Stomach smooth muscle (tissue), 2 donors: ENCODE measurements around the gene CIAO3.

Experiments used
- H3K27ac ChIP-seq: one replicate; pipeline ENCODE4 v1.7.0; 2013; ENCODE audit warnings: mild to moderate bottlenecking, low read length, inconsistent platforms
- H3K27me3 ChIP-seq, 2 donors: one replicate each; pipeline ENCODE4 v1.7.0; 2013; ENCODE audit warnings: low read length in 2 of 2; ENCODE audit not compliant: insufficient read depth in 2 of 2, control insufficient read depth in 1 of 2
- H3K36me3 ChIP-seq, 2 donors: one replicate each; pipeline ENCODE4 v1.7.0; 2013; ENCODE audit warnings: low read length in 2 of 2; ENCODE audit not compliant: control insufficient read depth in 2 of 2, insufficient read depth in 2 of 2
- H3K4me1 ChIP-seq: one replicate; pipeline ENCODE4 v1.7.0; 2013; ENCODE audit warnings: low read length; ENCODE audit not compliant: control insufficient read depth, insufficient read depth
- H3K4me3 ChIP-seq, 2 donors: one replicate each; pipeline ENCODE4 v1.7.0; 2013; ENCODE audit warnings: low read length in 2 of 2
- H3K9ac ChIP-seq, 2 donors: one replicate each; pipeline ENCODE4 v1.7.0; 2013; ENCODE audit warnings: low read length in 2 of 2, mild to moderate bottlenecking in 1 of 2
- H3K9me3 ChIP-seq, 2 donors: one replicate each; pipeline ENCODE4 v1.7.0; 2013; ENCODE audit warnings: low read length in 2 of 2; ENCODE audit not compliant: control insufficient read depth in 2 of 2
- donor health status: healthy.
- donor health status: Pancreatic carcinoma.

Gene CIAO3

GRCh38 chr16:686459-687260 is 54.1 kb downstream of the CIAO3 start:
- H3K27ac ChIP-seq, result no peak overlapping the region
- H3K4me1 ChIP-seq, result peaks cover 50% of the 10 kb centered on the region
- no peak overlapping the region for H3K9ac ChIP-seq
- H3K4me3 ChIP-seq, result no peak overlapping the region
- no peaks in the 10 kb centered on the region for H3K9me3 ChIP-seq
- no peaks in the 10 kb centered on the region for H3K27me3 ChIP-seq
- H3K36me3 ChIP-seq, result peaks cover 10 to 14% of the 10 kb centered on the region in 2 donors

DNA sequence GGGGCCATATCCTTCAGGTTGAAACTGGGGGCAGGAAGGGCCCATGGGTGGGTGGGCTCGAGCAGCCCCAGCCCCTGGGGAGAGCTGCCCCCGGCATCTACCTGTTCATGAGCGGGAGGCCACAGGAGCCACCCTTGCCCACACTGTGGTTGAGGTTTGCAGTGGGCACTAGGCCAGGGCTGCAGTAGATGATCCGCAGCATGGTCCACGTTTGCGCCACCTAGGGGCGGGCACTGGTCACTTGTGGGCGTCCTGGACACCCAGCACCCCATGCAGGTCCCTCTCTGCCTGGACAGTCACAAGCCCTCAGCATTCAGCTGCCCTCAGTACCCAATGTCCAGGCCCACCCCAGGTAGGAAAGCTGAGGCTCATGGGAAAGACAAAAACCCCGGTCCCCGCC is 54.8 kb downstream of the CIAO3 start:
- Histone ChIP-seq H3K27me3 (no peaks in the 10 kb centered on the region), H3K27ac (no peak overlapping the region), H3K9me3 (no peaks in the 10 kb centered on the region), H3K36me3 (peaks cover 12 to 17% of the 10 kb centered on the region in 2 donors), H3K4me3 (no peak overlapping the region), H3K4me1 (peaks cover 57% of the 10 kb centered on the region), H3K9ac (no peak overlapping the region)

- H3K4me3 ChIP-seq, result peak overlapping the region in 1 of 2 donors; percentile 40
- H3K36me3 ChIP-seq, result peaks cover 12 to 17% of the 10 kb centered on the region in 2 donors
- no peak overlapping the region for H3K27ac ChIP-seq
Measured at GRCh38 chr16:684961-685696, 55.7 kb downstream of the CIAO3 start.

DNA sequence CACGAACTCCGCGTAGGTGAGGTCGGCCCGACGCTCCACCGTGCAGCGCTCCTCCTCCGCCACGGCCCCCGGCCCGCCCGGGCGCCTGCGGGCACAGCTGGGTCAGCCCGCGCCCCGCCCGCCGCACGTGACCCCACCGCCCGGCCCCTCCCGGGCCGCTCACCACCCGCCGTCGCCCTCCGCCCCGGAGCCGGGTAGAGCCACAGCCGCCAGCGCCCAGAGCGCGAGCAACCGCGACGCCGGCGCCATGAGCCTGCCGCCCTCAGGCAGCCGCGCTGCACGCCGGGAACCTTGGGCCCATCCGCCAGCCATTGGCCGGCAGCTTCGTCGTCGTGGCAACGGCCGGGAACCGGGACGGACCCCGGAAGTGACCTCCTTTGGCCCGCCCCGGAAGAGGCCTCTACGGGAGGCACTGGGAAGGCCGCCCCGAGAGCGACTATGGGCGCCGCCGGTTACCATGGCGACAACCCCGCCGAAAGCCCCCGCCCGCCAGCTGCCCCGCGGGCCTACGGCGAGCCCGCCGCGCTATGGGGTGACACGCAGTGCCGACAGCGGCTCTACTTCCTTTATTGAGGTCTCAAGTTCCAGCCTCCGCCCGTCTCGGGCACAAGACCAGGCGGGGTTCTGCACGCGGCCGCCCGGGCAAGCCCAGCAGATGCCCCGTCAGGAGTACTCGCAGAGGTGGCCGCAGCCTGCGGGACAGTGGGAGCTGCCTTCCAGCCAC is 56.6 kb downstream of the CIAO3 start, which contains the start of gene JMJD8:
JMJD8 (minus strand) TSS at position 264 of the 724 bp plus-strand sequence; CDS start at position 249, 15 bp downstream.
- Histone ChIP-seq H3K4me1 (peaks cover 58% of the 10 kb centered on the region), H3K27ac (peak within 1 kb of the TSS; percentile 58), H3K4me3 (peak within 1 kb of the TSS; percentile 75 to 81), H3K27me3 (no peaks in the 10 kb centered on the region), H3K9ac (peak within 1 kb of the TSS; percentile 42 to 63), H3K36me3 (peaks cover 12 to 17% of the 10 kb centered on the region in 2 donors), H3K9me3 (no peaks in the 10 kb centered on the region)

More at GRCh38 chr16:684961-685696, 55.7 kb downstream of the CIAO3 start:
- no peak overlapping the region for H3K9ac ChIP-seq
- no peaks in the 10 kb centered on the region for H3K9me3 ChIP-seq
- H3K4me1 ChIP-seq, result peaks cover 61% of the 10 kb centered on the region
- no peaks in the 10 kb centered on the region for H3K27me3 ChIP-seq

DNA sequence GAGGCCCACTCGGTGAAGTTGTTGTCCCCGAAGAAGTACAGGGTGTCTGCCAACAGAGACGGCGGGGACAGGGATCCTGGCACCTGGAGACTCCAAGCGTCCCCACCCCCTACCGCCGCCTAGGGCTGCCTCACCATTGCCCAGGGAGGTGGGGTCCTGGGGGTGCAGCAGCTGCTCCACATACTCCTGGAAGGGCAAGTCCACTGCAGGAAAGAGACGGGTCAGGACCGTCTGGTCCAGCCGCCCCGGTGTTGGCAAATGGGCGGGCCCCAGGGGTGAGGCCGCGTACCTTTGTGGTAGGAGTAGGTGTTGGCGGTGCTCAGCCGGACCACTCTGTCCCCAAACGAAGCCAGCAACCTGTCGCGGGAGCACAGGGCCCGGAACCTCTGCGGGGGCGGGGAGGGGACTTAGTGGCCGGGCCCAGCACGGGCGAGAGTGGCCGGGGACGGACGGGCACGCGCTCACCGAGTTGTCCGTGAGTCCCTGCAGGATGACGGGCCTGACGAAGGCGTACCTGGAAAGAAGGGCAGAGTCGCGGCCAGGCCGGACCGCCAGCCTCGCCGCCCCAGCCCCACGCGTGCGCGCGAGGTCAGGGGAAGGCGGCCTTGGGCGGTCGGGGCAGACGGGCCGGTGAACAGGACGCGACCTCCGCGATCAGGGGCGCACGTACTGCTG is 57.3 kb downstream of the CIAO3 start:
- Histone ChIP-seq H3K36me3 (peaks cover 12 to 17% of the 10 kb centered on the region in 2 donors), H3K4me1 (peaks cover 53% of the 10 kb centered on the region), H3K9ac (peak overlapping the region in 1 of 2 donors; percentile 53)

GRCh38 chr16:682493-683395 is 58.1 kb downstream of the CIAO3 start:
- Histone ChIP-seq H3K4me3 (peak overlapping the region in 1 of 2 donors; percentile 81), H3K27ac (no peak overlapping the region), H3K27me3 (no peaks in the 10 kb centered on the region), H3K9ac (no peak overlapping the region), H3K36me3 (peaks cover 12 to 17% of the 10 kb centered on the region in 2 donors), H3K9me3 (no peaks in the 10 kb centered on the region), H3K4me1 (peaks cover 52% of the 10 kb centered on the region)

More for the DNA sequence above, 57.3 kb downstream of the CIAO3 start:
- H3K27me3 ChIP-seq, result no peaks in the 10 kb centered on the region
- no peak overlapping the region for H3K27ac ChIP-seq
- peak overlapping the region; percentile 63 to 81 for H3K4me3 ChIP-seq
- H3K9me3 ChIP-seq, result no peaks in the 10 kb centered on the region

- H3K9me3 ChIP-seq, result no peaks in the 10 kb centered on the region
- no peaks in the 10 kb centered on the region for H3K27me3 ChIP-seq
- H3K27ac ChIP-seq, result no peak overlapping the region
- peaks cover 52% of the 10 kb centered on the region for H3K4me1 ChIP-seq
- peaks cover 12 to 17% of the 10 kb centered on the region in 2 donors for H3K36me3 ChIP-seq
- H3K9ac ChIP-seq, result no peak overlapping the region
- H3K4me3 ChIP-seq, result peak overlapping the region; percentile 81 to 83
Measured at GRCh38 chr16:681746-682427, 58.9 kb downstream of the CIAO3 start.

GRCh38 chr16:680967-681745 is 59.6 kb downstream of the CIAO3 start:
- Histone ChIP-seq H3K9ac (peak overlapping the region; percentile 75 to 80), H3K9me3 (no peaks in the 10 kb centered on the region), H3K4me1 (peaks cover 56% of the 10 kb centered on the region), H3K4me3 (peak overlapping the region; percentile 81 to 83), H3K27ac (peak overlapping the region; percentile 67), H3K27me3 (no peaks in the 10 kb centered on the region), H3K36me3 (peaks cover 12 to 17% of the 10 kb centered on the region in 2 donors)

DNA sequence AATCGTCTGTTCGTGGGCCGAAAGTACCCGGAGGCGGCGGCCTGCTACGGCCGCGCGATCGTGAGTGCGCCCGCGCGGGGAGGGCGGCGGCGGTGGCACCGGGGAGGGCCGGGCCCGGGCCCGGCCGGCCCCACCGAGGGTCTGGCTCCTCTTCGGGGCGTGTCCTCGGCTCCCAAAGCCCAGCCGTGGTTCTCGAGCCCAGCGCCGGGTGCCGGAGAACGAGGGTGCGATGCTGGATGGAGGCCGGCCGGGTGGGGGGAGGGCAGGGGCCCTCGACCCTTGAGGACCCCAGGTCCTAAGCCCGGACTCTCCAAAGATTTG is 60.2 kb downstream of the CIAO3 start:
- H3K4me1 ChIP-seq, result peaks cover 60% of the 10 kb centered on the region

More for the DNA sequence above, 60.2 kb downstream of the CIAO3 start:
- H3K27me3 ChIP-seq, result no peaks in the 10 kb centered on the region
- peak overlapping the region; percentile 67 for H3K27ac ChIP-seq
- no peaks in the 10 kb centered on the region for H3K9me3 ChIP-seq
- H3K4me3 ChIP-seq, result peak overlapping the region; percentile 81 to 83
- H3K36me3 ChIP-seq, result peaks cover 12 to 17% of the 10 kb centered on the region in 2 donors
- peak overlapping the region; percentile 75 to 80 for H3K9ac ChIP-seq
